Measurements from ENCODE around the gene SLC10A7.

GRCh38 chr4:146257511-146257910 lies 264.2 kb downstream of the SLC10A7 start:
- TF ChIP-seq CTCF (IDR thresholded peaks at IDR 0.05) (no peak), POLR2A (IDR thresholded peaks at IDR 0.05) (no peak), EP300 (IDR thresholded peaks at IDR 0.05) (no peak)
